K562 (cell line): Measurements from ENCODE around the gene HORMAD1. TPM values are rescaled to one million over a fixed set of nuclear protein-coding genes. Genes with fewer than 3 reads are reported as not detected.

Experiments
- ATAC-seq: fragments of 200-7000 bp; cut with Tn5 transposase; 3 replicates; pipeline ENCODE4 v1.9.1; 2020; ENCODE audit warnings: moderate library complexity
- BruUV-seq: library from RNA; stranded (reverse); fragments of 400-500 nt; replicated peaks from 2 replicates; lab custom pipeline; 2021; lab: Mats Ljungman, UMichigan
- CTCF ChIA-PET: fragments of 300-600 bp; formaldehyde crosslinking; extraction: SDS; loops from one replicate; lab custom pipeline; 2021; ENCODE audit warnings: low intra/inter-chr PET ratio; lab: Yijun Ruan, JAX
- POLR2A ChIA-PET: fragments of 300-600, 350-650 bp; sonication (Branson Sonifier 250); formaldehyde crosslinking; extraction: SDS; loops from one replicate; lab custom pipeline; 2021; ENCODE audit warnings: antibody characterized with exemption, inconsistent platforms; lab: Yijun Ruan, JAX
- DNase-seq, 4 experiments: peaks; one replicate each; pipeline versions ENCODE4 v3.0.0 to v3.0.0-alpha.2; 2011 to 2018; ENCODE audit warnings: low spot score in 3 of 4, mixed read lengths in 3 of 4; ENCODE audit errors: extremely low read depth in 1 of 4
- FAIRE-seq: peaks from 2 replicates; lab custom pipeline; 2011; peaks lifted over from hg19 to GRCh38; lab: Jason Lieb, UNC
- H2AFZ ChIP-seq: 2 replicates; pipeline ENCODE4 v1.6.0; 2011; ENCODE audit warnings: low read depth, low read length, control low read depth, inconsistent platforms
- H3K27ac ChIP-seq: fragments of 200-600 bp; 3 replicates; pipeline ENCODE4 v1.8.0; 2011; ENCODE audit warnings: low read depth, mild to moderate bottlenecking, control low read depth, inconsistent platforms, low read length, moderate library complexity, mixed read lengths; ENCODE audit errors: extremely low read depth
- H3K27me3 ChIP-seq, 2 experiments: fragments of 300-600 bp in 1 of 2; 2 replicates in 1 of 2; 3 replicates in 1 of 2; pipeline versions ENCODE4 v1.6.0 to v1.8.0; 2011; ENCODE audit warnings: inconsistent platforms in 2 of 2, low read length in 2 of 2, mild to moderate bottlenecking in 1 of 2, mixed read lengths in 1 of 2, moderate library complexity in 1 of 2; ENCODE audit not compliant: control insufficient read depth in 2 of 2, insufficient read depth in 2 of 2
- H3K36me3 ChIP-seq: fragments of 300-600 bp; 3 replicates; pipeline ENCODE4 v1.8.0; 2011; ENCODE audit warnings: mild to moderate bottlenecking, low read length, inconsistent platforms; ENCODE audit not compliant: control insufficient read depth, insufficient read depth
- H3K4me1 ChIP-seq, 2 experiments: fragments of 200-600 bp in 1 of 2; replicated peaks in 1 of 2; 2 replicates in 1 of 2; 3 replicates in 1 of 2; pipeline versions ENCODE4 v1.5.1 to v1.8.0; 2011; ENCODE audit warnings: inconsistent platforms in 2 of 2, low read length in 2 of 2, mild to moderate bottlenecking in 1 of 2, mixed read lengths in 1 of 2, moderate library complexity in 1 of 2; ENCODE audit not compliant: control insufficient read depth in 2 of 2, insufficient read depth in 2 of 2
- H3K4me2 ChIP-seq: 2 replicates; pipeline ENCODE4 v1.6.1; 2011; ENCODE audit warnings: low read length, control low read depth, inconsistent platforms, mixed read lengths; ENCODE audit not compliant: insufficient read depth
- H3K4me3 ChIP-seq: fragments of 200-600 bp; sonication (generic), shearing (Covaris generic); 2 replicates; pipeline ENCODE4 v1.5.1; 2016; ENCODE audit warnings: control low read depth, inconsistent platforms
- H3K79me2 ChIP-seq: fragments of 200-600 bp; 3 replicates; pipeline ENCODE4 v1.8.0; 2011; ENCODE audit warnings: low read length, inconsistent platforms; ENCODE audit not compliant: control insufficient read depth, insufficient read depth
- H3K9ac ChIP-seq, 2 experiments: 2 replicates each; pipeline versions ENCODE4 v1.6.0 to v1.6.1; 2011; ENCODE audit warnings: low read depth in 2 of 2, low read length in 2 of 2, control low read depth in 1 of 2, inconsistent platforms in 1 of 2, mild to moderate bottlenecking in 1 of 2, mixed read lengths in 1 of 2; ENCODE audit not compliant: insufficient read depth in 1 of 2
- H3K9me1 ChIP-seq: one replicate; pipeline ENCODE4 v1.6.0; 2011; ENCODE audit warnings: inconsistent platforms, mild to moderate bottlenecking, low read length, moderate library complexity; ENCODE audit not compliant: control insufficient read depth, insufficient read depth
- H3K9me3 ChIP-seq: replicated peaks from 2 replicates; pipeline ENCODE4 v1.5.1; 2011; ENCODE audit warnings: low read depth, low read length, inconsistent platforms; ENCODE audit not compliant: control insufficient read depth, insufficient read depth
- H4K20me1 ChIP-seq: replicated peaks from 2 replicates; pipeline ENCODE4 v1.6.1; 2011; ENCODE audit warnings: low read length, inconsistent platforms, mixed read lengths; ENCODE audit not compliant: control insufficient read depth, insufficient read depth
- DACH1 ChIP-seq: fragments of 450-650 bp; IDR thresholded peaks from 2 replicates; pipeline ENCODE4 v1.6.1; 2018; ENCODE audit not compliant: partially characterized antibody
- GTF2A2 ChIP-seq: IDR thresholded peaks from 2 replicates; pipeline ENCODE4 v1.6.1; 2016; ENCODE audit warnings: mild to moderate bottlenecking, missing genetic modification characterization, missing compliant biosample characterization
- IRF1 ChIP-seq: sonication (generic); formaldehyde crosslinking; IDR thresholded peaks from 2 replicates; pipeline ENCODE4 v1.8.0; 2022; ENCODE audit warnings: missing genetic modification reagents, mild to moderate bottlenecking, borderline replicate concordance
- JUNB ChIP-seq: fragments of 450-650 bp; formaldehyde crosslinking; conservative IDR thresholded peaks from 2 replicates; pipeline ENCODE4 v1.4.0; 2020; ENCODE audit warnings: mild to moderate bottlenecking
- NCOR1 ChIP-seq: fragments of 450-650 bp; IDR thresholded peaks from 2 replicates; pipeline ENCODE4 v1.6.1; 2016; ENCODE audit warnings: mild to moderate bottlenecking, moderate library complexity
- POLR2B ChIP-seq: fragments of 450-650 bp; IDR thresholded peaks from 2 replicates; pipeline ENCODE4 v1.6.1; 2018; ENCODE audit warnings: low read depth; ENCODE audit not compliant: partially characterized antibody
- POLR3G ChIP-seq: IDR thresholded peaks from 2 replicates; pipeline ENCODE4 v1.6.1; 2011; ENCODE audit not compliant: insufficient read length, insufficient replicate concordance; ENCODE audit errors: extremely low read depth
- SRSF7 ChIP-seq: fragments of 200-400 bp; formaldehyde crosslinking; optimal IDR thresholded peaks from 2 replicates; pipeline ENCODE3; 2017; ENCODE audit warnings: mild to moderate bottlenecking, low read depth, low read length
- USF2 ChIP-seq: sonication (generic); formaldehyde crosslinking; IDR thresholded peaks from 2 replicates; pipeline ENCODE4 v1.5.0; 2020; ENCODE audit warnings: missing genetic modification reagents
- ZNF197 ChIP-seq: fragments of 200-800 bp; sonication (Bioruptor generic); IDR thresholded peaks from 2 replicates; pipeline ENCODE4 v1.6.1; 2016; ENCODE audit warnings: low read depth, missing genetic modification characterization, missing compliant biosample characterization
- ZNF282 ChIP-seq: sonication (generic); formaldehyde crosslinking; IDR thresholded peaks from 2 replicates; pipeline ENCODE4 v1.8.1; 2023; ENCODE audit warnings: missing genetic modification reagents
- WGBS: fragments of 100-300 bp; shearing (Covaris generic); methylation state at CpG from one replicate; pipeline ENCODE4 v1.1.6; 2016; ENCODE audit warnings: low coverage, mixed read lengths; ENCODE audit not compliant: insufficient coverage; ENCODE audit errors: missing lambda C conversion rate; 5-methylcytosine and 5-hydroxymethylcytosine counted together
- in situ Hi-C: fragments of 300-500 bp; cut with MboI; formaldehyde crosslinking; loops from 4 replicates; pipeline ENCODE4 v1.15.0; 2018; ENCODE audit warnings: inconsistent platforms, mixed read lengths
- intact Hi-C: fragments of 100-400 bp; cut with micrococcal nuclease; formaldehyde crosslinking; loops from 2 replicates; pipeline ENCODE4 v1.14.2; 2022
- polyA plus RNA-seq, 8 experiments: library from polyadenylated mRNA; depleted of rRNA in 4 of 8; stranded (reverse) in 5 of 8; unstranded in 3 of 8; fragments of >200 nt; fragmentation: Nextera tagmentation in 2 of 8; fragmentation: Illumina TruSeq in 1 of 8; extraction: Ambion mirVana in 2 of 8; extraction: Trizol in 1 of 8; gene quantifications; 2 replicates each; pipeline versions ENCODE4 v1.2.1 to v1.2.3, GENCODE V29; 2011 to 2014; ENCODE audit warnings: inconsistent platforms in 1 of 8, missing spikeins in 1 of 8
- total RNA-seq, 7 experiments: library from RNA; depleted of rRNA in 6 of 7; stranded (reverse); fragments of >200 nt in 6 of 7; fragmentation: Illumina TruSeq in 2 of 7; extraction: Trizol in 2 of 7; gene quantifications; 2 replicates each; pipeline versions ENCODE4 v1.2.1 to v1.2.3, GENCODE V29; 2011 to 2021; ENCODE audit warnings: low replicate concordance in 1 of 7

Gene HORMAD1
- total and polyA plus RNA-seq, 9 of the 15 experiments (the other 6 are each of a cell fraction or from before 2014, with no cell fraction given): not detected

DNA sequence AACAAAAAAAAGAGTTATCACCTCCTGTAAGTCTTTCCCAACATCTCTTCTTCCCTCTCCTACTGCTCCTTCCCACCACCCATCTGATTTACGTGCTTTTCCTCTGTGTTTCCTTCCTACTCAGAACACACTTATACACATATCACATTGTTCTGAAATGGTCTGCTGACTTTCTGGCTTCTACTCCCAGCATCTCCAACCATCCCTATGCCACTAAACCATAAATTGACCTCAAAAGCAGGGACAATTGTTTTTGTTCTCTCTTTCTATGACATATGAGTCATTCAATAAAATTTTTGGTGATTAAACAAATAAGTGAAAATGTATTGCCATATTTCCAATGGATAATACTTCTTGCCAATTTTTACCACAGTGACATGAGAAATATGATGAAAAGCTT is 31.9 kb downstream of the HORMAD1 start:
- H3K27me3 ChIP-seq: no peaks in the 10 kb centered on the region
- peaks cover 53% of the 10 kb centered on the region for H3K36me3 ChIP-seq
- TF ChIP-seq NCOR1: no peak
- no peak for TF ChIP-seq ZNF197 (CRISPR knock-in tag)
- TF ChIP-seq POLR3G: no peak
- TF ChIP-seq JUNB (CRISPR knock-in tag): no peak
- TF ChIP-seq ZNF282 (CRISPR knock-in tag): no peak
- no peak for TF ChIP-seq IRF1 (CRISPR knock-in tag)
- no peak for TF ChIP-seq POLR2B
- TF ChIP-seq GTF2A2: no peak
- TF ChIP-seq DACH1: no peak
- no peak for TF ChIP-seq USF2
- no peak for TF ChIP-seq SRSF7
- no peaks in the 10 kb centered on the region for H4K20me1 ChIP-seq
- no peak for ATAC-seq
- no peak overlapping the region for H3K4me2 ChIP-seq
- 77% methylated on average over 1 of the region's 1 CpG for WGBS
- no TSS peak for BruUV-seq
- no peak overlapping the region for H3K4me3 ChIP-seq
- FAIRE-seq: no peak
- ChIA-PET CTCF (no interaction called here), POLR2A (no interaction called here)
- no peak for DNase-seq
- in situ Hi-C loops: no loop called here
- H3K9ac ChIP-seq: no peak overlapping the region
- no peaks in the 10 kb centered on the region for H3K9me3 ChIP-seq
- no peaks in the 10 kb centered on the region for H3K9me1 ChIP-seq
- no peaks in the 10 kb centered on the region; the same call in 2 of the 3 replicates for H3K79me2 ChIP-seq
- no peak overlapping the region for H3K27ac ChIP-seq
- no peak overlapping the region for H2AFZ ChIP-seq
- intact Hi-C loops: no loop called here
- no peaks in the 10 kb centered on the region for H3K4me1 ChIP-seq
